Neural cell (in vitro differentiated cells): ENCODE measurements around the gene ATXN7L1. TPM values are rescaled to one million over a fixed set of nuclear protein-coding genes. Genes with fewer than 3 reads are reported as not detected.

Source experiments
- H2AFZ ChIP-seq: fragments of 200-600, 300-800 bp; sonication (generic), shearing (Covaris generic); 2 replicates; pipeline ENCODE4 v1.6.0; 2014; ENCODE audit warnings: low read depth, mild to moderate bottlenecking, antibody characterized with exemption, low read length, moderate library complexity
- H3F3A ChIP-seq: fragments of 200-600 bp; shearing (Covaris generic); 2 replicates; pipeline ENCODE4 v1.6.1; 2016; ENCODE audit warnings: mild to moderate bottlenecking, moderate library complexity, mixed read lengths, antibody characterized with exemption, low read length; ENCODE audit not compliant: insufficient read depth, poor library complexity, severe bottlenecking
- H3K27ac ChIP-seq: fragments of 200-600, 300-800 bp; sonication (generic), shearing (Covaris generic); 2 replicates; pipeline ENCODE4 v1.5.1; 2014; ENCODE audit warnings: mild to moderate bottlenecking, low read length, moderate library complexity
- H3K27me3 ChIP-seq: fragments of 300-800, 200-600 bp; sonication (generic), shearing (Covaris generic); 2 replicates; pipeline ENCODE4 v1.6.0; 2014; ENCODE audit warnings: mild to moderate bottlenecking, low read depth, low read length, moderate library complexity; ENCODE audit not compliant: insufficient read depth
- H3K36me3 ChIP-seq: fragments of 300-800, 200-600 bp; sonication (generic), shearing (Covaris generic); 2 replicates; pipeline ENCODE4 v1.5.1; 2014; ENCODE audit warnings: mild to moderate bottlenecking, antibody characterized with exemption, low read length, moderate library complexity; ENCODE audit not compliant: insufficient read depth
- H3K4me2 ChIP-seq: fragments of 300-800, 200-600 bp; sonication (generic), shearing (Covaris generic); 2 replicates; pipeline ENCODE4 v1.6.0; 2014; ENCODE audit warnings: mild to moderate bottlenecking, low read length
- H3K4me3 ChIP-seq: fragments of 300-800, 200-600 bp; sonication (generic), shearing (Covaris generic); 2 replicates; pipeline ENCODE4 v1.5.1; 2014; ENCODE audit warnings: mild to moderate bottlenecking, low read length, moderate library complexity
- H3K79me2 ChIP-seq: fragments of 200-600 bp; shearing (Covaris generic); replicated peaks from 2 replicates; pipeline ENCODE4 v1.6.0; 2014; ENCODE audit warnings: mild to moderate bottlenecking, low read length, moderate library complexity; ENCODE audit not compliant: insufficient read depth
- H3K9ac ChIP-seq: fragments of 300-800, 200-600 bp; sonication (generic), shearing (Covaris generic); 2 replicates; pipeline ENCODE4 v1.6.1; 2016; ENCODE audit warnings: mild to moderate bottlenecking, low read length, mixed read lengths
- H3K9me2 ChIP-seq: fragments of 200-600 bp; shearing (Covaris generic); 2 replicates; pipeline ENCODE4 v1.6.1; 2016; ENCODE audit warnings: mild to moderate bottlenecking, low read length, mixed read lengths; ENCODE audit not compliant: insufficient read depth
- H3K9me3 ChIP-seq: fragments of 200-600, 300-800 bp; sonication (generic), shearing (Covaris generic); 2 replicates; pipeline ENCODE4 v1.6.1; 2016; ENCODE audit warnings: mild to moderate bottlenecking, mixed run types, low read length, moderate library complexity, mixed read lengths
- H4K20me1 ChIP-seq: fragments of 200-600 bp; shearing (Covaris generic); 2 replicates; pipeline ENCODE4 v1.6.1; 2016; ENCODE audit warnings: mild to moderate bottlenecking, mixed run types; ENCODE audit not compliant: insufficient read depth
- CTCF ChIP-seq: fragments of 450-650 bp; IDR thresholded peaks from 2 replicates; pipeline ENCODE4 v1.5.1; 2014; ENCODE audit warnings: antibody characterized with exemption, mild to moderate bottlenecking, moderate library complexity; ENCODE audit not compliant: poor library complexity, severe bottlenecking
- EP300 ChIP-seq: fragments of 450-650 bp; conservative IDR thresholded peaks from 2 replicates; pipeline ENCODE4 v1.6.1; 2014; ENCODE audit warnings: antibody characterized with exemption, mild to moderate bottlenecking, moderate library complexity; ENCODE audit not compliant: poor library complexity, severe bottlenecking
- EZH2 ChIP-seq: fragments of 200-600, 300-800 bp; shearing (Covaris generic), sonication (generic); IDR thresholded peaks from 2 replicates; pipeline ENCODE4 v1.6.1; 2014; ENCODE audit warnings: antibody characterized with exemption, low read length, borderline replicate concordance, mild to moderate bottlenecking; ENCODE audit not compliant: insufficient read depth, poor library complexity, severe bottlenecking
- MXI1 ChIP-seq: fragments of 450-650 bp; conservative IDR thresholded peaks from 2 replicates; pipeline ENCODE4 v1.6.1; 2014; ENCODE audit warnings: antibody characterized with exemption, mild to moderate bottlenecking; ENCODE audit not compliant: poor library complexity, severe bottlenecking
- POLR2AphosphoS5 ChIP-seq: IDR thresholded peaks from 2 replicates; pipeline ENCODE4 v1.6.1; 2012
- RAD21 ChIP-seq: fragments of 450-650 bp; conservative IDR thresholded peaks from 2 replicates; pipeline ENCODE4 v1.6.1; 2014; ENCODE audit warnings: antibody characterized with exemption, mild to moderate bottlenecking, moderate library complexity
- REST ChIP-seq: IDR thresholded peaks from 2 replicates; pipeline ENCODE4 v1.6.1; 2012; ENCODE audit warnings: borderline replicate concordance
- SMC3 ChIP-seq: fragments of 450-650 bp; conservative IDR thresholded peaks from 2 replicates; pipeline ENCODE4 v1.6.1; 2014; ENCODE audit warnings: antibody characterized with exemption, mild to moderate bottlenecking, moderate library complexity; ENCODE audit not compliant: poor library complexity
- TAF1 ChIP-seq: IDR thresholded peaks from 2 replicates; pipeline ENCODE4 v1.6.1; 2012; ENCODE audit warnings: low read depth
- polyA plus RNA-seq: library from polyadenylated mRNA; depleted of rRNA; stranded (reverse); fragments of >200 nt; gene quantifications from 2 replicates; pipeline ENCODE4 v1.2.3, GENCODE V29; 2014

ATXN7L1 gene
- polyA plus RNA-seq, 1 donor from 2014 or later: 4.3 TPM

GRCh38 chr7:105719395-105719794 lies 157.0 kb downstream of the ATXN7L1 start (continued):
- no peak for TF ChIP-seq REST

GRCh38 chr7:105718511-105718925 lies 157.9 kb downstream of the ATXN7L1 start:
- TF ChIP-seq MXI1 (no peak), EP300 (no peak), RAD21 (no peak), POLR2AphosphoS5 (no peak), SMC3 (no peak), REST (no peak), EZH2 (no peak), CTCF (no peak), TAF1 (no peak)
- Histone ChIP-seq H3K27ac (no peak overlapping the region), H3K36me3 (no peaks in the 10 kb centered on the region), H3K4me2 (no peak overlapping the region), H3K4me3 (no peak overlapping the region), H3K9ac (no peak overlapping the region), H4K20me1 (no peaks in the 10 kb centered on the region), H3K9me2 (no peaks in the 10 kb centered on the region), H3F3A (no peaks in the 10 kb centered on the region), H3K9me3 (no peaks in the 10 kb centered on the region), H3K27me3 (no peaks in the 10 kb centered on the region), H3K79me2 (no peaks in the 10 kb centered on the region), H2AFZ (no peak overlapping the region)

- Histone ChIP-seq H3K4me2 (no peak overlapping the region), H3K9me3 (peaks cover 6% of the 10 kb centered on the region), H3F3A (no peaks in the 10 kb centered on the region), H3K4me3 (no peak overlapping the region), H3K79me2 (no peaks in the 10 kb centered on the region), H3K27ac (no peak overlapping the region), H4K20me1 (no peaks in the 10 kb centered on the region), H3K36me3 (no peaks in the 10 kb centered on the region), H3K27me3 (no peaks in the 10 kb centered on the region), H3K9me2 (no peaks in the 10 kb centered on the region), H3K9ac (no peak overlapping the region), H2AFZ (no peak overlapping the region)
- TF ChIP-seq POLR2AphosphoS5 (no peak), CTCF (no peak), TAF1 (no peak), EZH2 (no peak), SMC3 (no peak), MXI1 (no peak), RAD21 (no peak), REST (no peak), EP300 (no peak)
These were observed 160.9 kb downstream of the ATXN7L1 start for GRCh38 chr7:105715528-105715927.
